HG03060 (cell line): ENCODE data around the gene IGSF23.
"Not testable (repeated sequence)": the region's sequence is repeated elsewhere in the genome, so short reads cannot be mapped to it uniquely, and the experiment has no call there.

ENCODE experiments used
- ATAC-seq: cut with Tn5 transposase; IDR thresholded peaks from one replicate; pipeline ENCODE4 v1.9.1; 2021; ENCODE audit warnings: low read depth, moderate number of reproducible peaks; ENCODE audit not compliant: unreplicated experiment

Gene IGSF23

DNA sequence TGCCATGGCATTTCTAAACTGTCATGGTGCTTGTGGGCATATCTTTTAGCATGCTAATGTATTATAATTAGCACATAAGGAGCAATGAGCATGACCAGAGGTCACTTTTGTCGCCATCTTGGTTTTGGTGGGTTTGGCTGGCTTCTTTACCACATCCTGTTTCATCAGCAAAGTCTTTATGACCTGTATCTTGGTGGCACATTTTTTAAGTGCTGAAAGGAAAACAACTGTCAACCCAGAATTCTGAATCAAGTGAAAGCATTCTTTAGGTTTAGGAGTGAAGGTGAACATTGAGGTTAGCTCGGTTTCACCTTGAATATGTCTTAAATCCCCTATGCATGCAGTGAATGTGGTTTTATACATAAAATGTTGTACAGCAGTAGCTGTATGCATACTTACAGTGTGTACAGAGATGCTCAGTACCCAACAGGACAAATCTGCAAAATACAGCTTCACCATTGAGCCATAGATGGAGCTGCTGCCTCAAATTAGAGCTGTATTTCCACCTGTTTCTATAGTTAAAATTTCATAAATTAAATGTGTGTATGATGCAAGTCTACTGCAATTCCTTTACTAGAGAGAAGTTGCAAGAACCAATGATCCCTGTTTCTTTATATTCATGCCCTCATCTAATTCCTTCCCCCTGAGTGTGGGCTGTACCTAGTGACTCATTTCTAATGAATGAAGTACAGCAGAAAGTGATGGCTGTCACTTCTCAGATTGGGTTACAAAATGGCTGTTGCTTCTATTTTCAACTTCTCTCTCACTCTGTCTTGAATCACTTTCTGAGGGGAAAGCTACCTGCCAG is 25.2 kb upstream of the IGSF23 start:
- no peak for ATAC-seq

DNA sequence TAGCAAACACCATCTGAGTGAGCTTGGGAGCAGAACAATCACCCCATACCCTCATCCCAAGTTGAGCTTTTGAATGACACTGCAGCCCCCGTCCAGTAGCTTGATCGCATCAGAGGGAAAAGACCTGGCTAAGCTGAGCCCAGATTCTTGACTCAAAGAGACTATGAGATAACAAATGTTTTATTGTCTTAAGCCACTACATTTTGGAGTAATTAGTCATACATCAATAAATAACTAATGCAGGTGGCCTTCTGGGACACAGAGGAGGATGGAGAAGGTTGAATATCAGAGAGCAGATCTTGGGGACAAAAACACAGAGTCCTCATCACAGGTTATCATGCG is 24.6 kb upstream of the IGSF23 start:
- ATAC-seq, result no peak

DNA sequence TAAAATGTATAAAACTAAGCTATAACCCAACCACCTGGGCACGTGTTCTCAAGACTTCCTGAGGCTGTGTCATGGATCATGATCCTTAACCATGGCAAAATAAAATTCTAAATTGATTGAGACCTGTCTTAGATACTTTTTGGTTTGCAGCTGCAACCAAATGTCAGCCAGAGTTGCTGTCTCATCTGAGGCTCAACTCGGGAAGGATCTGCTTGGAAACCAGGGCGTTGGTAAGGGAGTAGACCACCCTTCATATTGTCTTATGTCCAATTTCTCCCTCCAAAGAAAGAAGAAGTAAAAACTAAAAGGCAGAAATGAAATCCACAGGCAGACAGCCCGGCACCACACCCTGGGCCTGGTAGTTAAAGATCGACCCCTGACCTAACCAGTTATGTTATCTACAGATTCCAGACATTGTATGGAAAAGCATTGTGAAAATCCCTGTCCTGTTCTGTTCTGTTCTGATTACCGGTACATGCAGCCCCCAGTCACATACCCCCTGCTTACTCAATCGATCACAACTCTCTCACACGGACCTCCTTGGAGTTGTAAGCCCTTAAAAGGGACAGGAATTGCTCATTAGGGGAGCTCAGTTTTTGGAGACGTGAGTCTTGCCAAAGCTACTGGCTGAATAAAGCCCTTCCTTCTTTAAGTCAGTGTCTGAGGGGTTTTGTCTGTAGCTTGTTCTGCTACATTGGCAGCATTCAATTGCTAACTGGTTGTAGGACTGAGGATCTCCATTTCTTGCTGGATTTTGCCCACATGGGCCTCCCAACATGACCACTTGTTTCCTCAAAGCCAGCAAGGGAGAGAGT is 22.9 kb upstream of the IGSF23 start:
- ATAC-seq, result no peak

DNA sequence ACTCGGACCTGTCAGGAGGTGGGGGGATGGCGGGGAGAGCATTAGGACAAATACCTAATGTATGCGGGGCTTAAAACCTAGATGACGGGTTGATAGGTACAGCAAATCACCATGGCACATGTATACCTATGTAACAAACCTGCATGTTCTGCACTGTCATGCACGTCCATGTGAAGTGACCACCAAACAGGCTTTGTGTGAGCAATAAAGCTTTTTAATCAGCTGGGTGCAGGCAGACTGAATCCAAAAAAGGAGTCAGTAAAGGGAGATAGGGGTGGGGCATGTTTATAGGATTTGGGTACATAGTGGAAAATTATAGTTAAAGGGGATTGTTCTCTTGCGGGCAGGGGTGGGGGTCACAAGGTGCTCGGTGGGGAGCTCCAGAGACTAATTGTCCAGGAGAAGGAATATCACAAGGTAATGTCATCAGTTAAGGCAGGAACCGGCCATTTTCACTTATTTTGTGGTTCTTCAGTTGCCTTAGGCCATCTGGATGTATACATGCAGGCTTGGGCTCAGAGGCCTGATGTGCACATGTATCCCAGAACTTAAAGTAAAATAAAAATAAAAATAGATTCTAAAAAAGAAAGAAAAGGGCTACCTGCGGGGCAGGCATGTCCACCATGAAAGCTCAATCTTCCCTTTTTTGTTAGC is 21.9 kb upstream of the IGSF23 start:
- ATAC-seq, result not testable (repeated sequence)

DNA sequence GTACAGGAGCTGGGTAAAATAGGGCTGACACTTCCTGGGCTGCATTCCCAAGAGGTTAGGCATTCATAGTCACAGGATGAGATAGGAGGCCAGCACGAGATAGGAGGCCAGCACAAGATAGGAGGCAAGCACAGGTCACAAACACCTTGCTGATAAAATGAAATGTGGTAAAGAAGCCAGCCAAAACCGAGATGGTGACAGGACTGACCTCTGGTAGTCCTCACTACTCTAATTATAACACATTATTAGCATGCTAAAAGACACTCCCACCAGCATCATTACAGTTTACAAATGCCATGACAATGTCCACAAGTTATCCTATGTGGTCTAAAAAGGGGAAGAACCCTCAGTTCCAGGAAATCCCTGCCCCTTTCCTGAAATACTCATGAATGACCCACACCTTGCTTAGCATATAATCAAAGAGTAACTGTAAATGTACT is 20.9 kb upstream of the IGSF23 start:
- ATAC-seq, result no peak

DNA sequence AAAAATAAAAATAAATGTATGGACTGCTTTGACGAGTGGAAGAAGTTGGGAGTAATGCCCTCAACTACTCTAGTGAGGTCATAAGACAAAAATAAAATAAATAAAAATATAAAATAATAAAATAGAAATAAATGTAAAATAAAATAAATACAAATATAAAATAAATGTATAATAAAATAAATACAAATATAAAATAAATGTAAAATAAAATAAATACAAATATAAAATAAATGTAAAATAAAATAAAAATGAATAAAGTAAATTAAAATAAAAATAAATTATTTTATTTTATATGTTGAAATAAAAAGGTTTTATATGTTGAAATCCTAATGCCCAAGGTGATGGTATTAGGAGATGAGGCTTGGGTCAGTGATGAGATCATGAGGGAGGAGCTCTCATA is 20.1 kb upstream of the IGSF23 start:
- no peak for ATAC-seq

DNA sequence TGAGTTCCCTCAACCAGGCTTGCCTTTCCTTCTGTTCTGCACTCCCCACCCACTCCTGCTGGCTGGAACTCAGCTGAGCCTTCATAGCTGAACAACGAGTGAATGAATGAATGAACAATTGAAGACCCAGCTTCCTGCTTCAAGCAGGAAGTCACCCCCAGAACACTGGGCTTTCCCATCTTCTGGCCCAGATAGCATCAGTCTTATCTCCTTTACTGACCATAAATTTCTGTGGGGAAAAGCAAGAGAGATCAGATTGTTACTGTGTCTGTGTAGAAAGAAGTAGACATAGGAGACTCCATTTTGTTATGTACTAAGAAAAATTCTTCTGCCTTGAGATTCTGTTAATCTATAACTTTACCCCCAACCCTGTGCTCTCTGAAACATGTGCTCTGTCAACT is 19.5 kb upstream of the IGSF23 start:
- not testable (repeated sequence) for ATAC-seq

DNA sequence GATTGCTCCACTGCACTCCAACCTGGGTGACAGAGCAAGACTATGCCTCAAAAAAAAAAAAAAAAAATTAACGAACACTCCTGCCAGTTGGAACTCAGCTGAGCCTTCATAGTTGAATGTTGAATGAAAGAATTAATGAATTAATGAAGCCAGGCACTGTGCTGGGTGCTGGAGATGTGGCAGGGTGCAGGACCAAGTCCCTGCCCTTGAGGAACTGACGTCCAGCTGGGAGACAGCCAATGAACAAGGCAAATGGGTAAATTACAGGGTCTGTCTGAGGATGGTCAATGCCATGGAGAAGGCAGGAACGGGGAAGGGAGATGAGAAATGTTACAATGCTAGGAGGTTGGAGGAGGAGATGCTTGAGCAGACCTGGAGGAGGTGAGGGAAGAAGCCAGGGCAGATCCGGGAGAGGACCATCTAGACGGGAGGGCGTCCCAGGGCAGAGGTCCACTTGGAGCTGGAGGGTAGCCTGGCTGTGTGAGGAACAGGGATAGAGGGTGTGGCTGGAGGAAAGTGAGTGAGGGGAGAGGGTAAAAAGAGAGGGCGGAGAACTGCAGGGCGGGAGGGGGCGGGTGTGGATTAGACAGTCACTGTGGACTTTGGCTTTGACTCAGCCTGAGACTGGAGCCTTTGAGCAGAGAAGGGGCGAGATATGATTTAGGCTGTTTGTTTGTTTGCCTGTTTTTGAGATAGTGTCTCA is 16.8 kb upstream of the IGSF23 start:
- no peak for ATAC-seq

DNA sequence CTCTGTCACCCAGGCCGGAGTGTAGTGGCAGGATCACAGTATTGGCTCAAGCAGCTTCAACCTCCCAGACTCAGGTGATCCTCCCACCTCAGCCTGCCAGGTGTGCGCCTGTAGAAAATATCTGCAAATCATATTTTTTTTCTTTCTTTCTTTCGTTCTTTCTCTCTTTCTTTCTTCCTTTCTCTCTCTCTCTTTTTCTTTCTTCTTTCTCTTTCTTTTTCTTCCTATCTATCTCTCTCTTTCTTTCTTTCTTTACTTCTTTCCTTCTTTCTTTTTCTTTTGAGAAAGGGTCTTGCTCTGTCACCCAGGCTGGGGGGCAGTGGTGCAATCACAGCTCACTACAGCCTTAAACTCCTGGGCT is 16.3 kb upstream of the IGSF23 start:
- no peak for ATAC-seq

DNA sequence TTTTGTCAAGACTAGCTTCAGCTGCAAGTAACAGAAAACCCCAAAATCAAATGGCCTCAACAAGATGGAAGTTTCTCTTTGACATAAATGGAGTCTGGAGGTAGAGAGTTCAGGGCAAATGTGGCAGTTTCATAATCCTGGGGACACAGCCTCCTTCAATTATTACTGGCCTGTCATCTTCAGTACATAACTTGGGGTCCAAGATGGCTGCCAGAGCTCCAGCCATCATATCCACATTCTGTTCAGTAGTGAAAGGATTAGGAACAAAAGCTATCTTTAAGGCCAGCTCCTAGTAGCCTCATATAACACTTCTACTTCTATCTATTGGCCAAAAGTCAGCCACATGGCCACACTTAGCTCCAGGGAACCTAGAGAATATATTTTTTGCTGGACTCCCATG is 15.0 kb upstream of the IGSF23 start:
- no peak for ATAC-seq

DNA sequence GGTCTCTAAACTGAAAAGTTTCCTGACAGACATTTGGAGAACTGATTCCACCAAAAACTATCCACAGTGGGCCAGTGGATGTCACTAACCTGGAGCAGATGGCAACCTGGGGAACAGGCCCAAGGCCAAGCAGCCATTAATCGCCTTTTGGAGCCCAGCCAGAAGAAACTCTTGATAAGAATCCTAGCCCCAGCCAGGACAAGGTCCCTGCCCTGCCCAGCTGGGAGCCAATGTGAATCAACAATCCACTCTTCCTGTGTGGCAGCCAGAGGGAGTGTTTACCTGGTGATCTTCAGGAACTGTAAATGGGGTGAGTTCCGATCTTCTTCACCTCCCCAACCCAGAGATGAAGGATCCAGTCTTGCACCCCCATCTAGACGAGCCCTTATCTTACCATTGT is 14.5 kb upstream of the IGSF23 start:
- ATAC-seq, result no peak

DNA sequence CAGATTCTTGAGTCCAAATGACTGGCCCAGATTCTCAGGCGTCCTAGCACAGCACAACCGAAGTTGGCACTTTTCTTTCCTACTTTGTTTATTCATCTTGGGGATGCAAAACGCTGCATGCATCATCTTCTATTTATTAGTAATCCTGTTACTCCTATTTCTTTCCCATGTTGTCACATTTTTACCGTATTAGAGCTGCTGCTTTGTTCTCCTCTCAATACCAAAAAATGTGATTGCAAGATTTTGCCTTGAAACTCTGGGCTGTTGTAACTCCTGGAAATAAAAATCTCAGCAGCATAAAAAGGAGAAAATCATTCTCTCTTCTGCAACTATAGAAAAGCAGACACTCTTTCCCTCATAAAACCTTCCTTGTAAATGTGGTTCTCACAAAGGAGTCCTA is 12.9 kb upstream of the IGSF23 start:
- no peak for ATAC-seq

DNA sequence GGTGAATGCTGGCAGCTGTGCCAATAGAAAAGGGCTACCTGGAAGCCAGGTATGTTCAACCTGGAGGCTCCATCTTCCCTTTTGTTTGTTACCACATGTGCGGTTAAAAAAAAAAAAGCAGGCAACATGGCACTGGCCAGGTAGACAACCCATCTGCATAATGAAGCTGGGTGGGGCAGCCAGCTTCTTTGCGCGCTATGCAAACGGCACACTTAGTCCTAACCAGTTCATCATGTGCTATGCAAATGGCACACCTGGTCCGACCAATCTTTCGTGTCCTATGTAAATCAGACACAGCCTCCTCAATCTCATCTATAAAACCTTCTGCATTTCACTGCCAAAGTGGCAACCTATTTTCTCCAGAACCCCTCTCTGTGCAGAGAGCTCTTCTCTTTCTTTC is 11.3 kb upstream of the IGSF23 start:
- no peak for ATAC-seq

DNA sequence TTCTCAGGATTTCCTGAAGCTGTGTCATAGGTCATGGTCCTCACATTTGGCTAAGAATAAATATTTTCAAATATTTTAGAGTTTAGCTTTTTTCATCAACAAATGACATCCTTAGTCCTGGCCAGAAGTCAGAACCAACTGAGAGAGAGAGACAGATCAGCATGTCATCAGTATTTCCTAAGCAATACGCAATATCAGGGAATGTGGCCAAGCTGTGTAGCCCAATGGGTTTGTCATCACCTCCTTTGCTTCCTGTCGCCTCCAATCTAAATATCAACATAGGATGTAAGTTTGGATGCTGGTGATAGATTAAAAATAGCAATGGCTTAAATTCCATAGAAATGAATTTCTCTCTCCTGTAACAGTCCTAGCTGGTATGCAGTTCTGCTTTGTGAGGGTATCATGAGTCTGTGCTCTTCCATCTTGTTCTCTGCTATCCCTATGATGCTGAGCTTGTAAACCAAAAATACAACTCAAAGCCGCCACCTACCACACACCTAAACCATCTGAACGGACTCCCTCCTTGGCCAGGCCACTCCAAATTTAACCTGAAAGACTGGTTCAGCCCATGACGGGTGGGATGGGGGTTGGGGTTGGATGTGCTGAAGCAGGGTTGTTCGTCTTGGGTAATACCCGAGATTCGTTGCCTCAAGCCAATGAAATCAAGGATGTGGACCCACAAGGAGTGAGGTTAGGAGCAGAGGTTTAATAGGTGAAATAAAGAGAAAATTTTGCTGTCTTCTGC is 10.0 kb upstream of the IGSF23 start:
- no peak for ATAC-seq

DNA sequence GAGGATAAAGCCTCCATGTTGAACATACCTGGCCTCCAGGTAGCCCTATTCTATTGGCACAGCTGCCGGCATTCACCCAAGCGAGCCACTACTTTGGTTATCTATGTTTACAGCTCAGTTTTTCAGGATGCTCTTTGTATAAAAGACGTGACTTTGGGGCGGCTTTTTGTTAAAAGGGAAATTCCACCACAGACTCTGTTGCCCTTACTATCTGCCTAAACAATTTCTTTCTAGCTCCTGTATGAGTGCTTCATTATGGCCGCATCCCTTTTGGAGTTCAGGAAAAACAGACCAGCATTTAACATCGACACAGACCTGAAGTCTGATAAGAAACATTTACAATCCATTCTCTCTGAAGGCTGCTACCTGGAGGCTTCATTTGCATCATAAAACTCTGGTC is 9.1 kb upstream of the IGSF23 start:
- no peak for ATAC-seq

DNA sequence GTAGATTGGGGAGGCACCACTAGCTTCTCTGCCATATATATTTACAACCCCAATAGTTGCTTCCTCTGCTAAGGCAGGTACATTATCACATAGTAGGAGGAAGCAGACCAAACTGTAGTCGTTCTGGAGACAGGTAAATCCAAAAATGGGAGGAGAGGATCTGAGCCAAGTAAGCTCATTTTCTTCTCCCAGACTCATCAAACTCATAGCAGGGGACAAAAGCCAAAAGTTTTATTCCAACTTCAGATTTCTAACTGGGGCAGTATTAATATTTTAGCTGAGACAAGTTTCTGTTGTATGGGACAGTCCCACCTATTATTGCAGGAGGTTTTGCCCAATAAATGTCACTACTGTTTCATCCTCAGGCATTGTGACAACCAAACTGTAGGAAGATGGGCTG is 7.8 kb upstream of the IGSF23 start:
- ATAC-seq, result no peak

DNA sequence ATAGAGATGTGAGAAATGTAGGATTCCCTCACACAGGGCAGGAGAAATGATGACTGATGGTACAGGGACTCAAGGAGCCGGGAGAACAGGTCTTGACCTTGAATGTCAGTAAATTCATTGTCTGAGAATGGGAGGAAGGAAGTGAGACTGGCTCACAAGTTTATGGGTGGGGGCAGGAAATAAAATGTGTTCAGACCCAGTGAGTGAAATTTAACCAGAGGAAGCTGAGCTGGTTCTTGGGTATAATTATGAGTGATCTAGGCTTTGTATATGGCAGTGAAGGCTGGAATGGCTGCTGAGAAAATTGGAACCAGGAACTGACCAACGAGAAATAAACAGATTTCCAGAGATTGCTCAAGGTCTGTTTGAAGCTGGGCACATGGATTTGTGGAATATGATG is 6.3 kb upstream of the IGSF23 start:
- ATAC-seq, result no peak

DNA sequence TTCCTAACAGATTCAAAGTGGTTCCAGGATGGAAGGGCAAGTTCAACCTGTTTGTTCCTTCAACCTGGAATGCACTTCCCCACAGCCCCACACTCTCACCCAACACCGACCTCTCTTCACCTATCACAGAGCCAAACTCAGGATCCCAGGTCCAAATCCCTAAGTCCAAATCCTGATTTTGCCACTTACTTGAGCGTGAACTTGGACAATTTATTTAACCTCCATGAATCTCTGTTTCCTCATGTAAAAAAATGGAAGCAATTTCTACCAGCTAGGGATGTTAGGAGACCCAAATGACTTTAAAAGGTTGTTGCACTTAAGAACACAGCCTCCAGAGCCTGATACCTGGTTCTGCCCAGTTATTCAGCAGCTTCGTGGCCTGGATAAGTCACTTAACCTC is 5.4 kb upstream of the IGSF23 start:
- ATAC-seq, result no peak

DNA sequence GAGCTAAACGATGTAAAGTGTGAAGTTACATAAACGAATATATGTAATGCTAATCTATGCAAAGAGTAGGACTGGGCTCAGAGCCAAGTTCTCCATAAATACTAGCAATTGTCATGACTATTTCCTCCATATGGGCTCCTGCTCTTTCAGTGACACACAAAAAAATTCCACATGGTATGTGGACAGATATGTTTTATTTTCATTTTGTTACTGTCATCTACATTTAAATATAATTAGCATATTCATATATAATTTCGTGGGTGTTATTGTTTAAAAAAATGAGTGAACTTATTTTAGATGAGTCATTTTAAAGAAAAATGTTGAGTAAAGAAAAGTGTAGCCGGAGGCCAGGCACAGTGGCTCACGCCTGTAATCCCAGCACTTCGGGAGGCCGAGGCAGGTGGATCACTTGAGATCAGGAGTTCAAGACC is 5.0 kb upstream of the IGSF23 start:
- no peak for ATAC-seq

DNA sequence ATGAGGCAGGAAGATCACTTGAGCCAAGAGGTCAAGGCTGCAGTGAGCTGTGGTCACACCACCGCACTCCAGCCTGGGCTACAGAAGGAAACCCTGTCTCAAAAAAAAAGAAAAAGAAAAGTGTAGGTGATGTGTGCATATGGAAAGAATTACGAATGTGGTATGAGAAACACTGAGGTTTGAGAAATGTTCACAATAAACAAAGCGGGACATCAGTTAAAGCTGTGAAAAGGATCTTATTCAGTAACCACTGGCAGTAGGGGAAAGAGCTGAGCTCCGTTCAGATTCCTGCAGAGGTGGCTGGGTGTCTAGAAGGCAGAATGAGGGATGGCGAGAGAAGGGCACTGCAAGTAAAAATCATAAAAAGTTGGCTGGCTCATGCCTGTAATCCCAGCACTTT is 4.1 kb upstream of the IGSF23 start:
- no peak for ATAC-seq
